Iris pigment epithelial cell (primary cell): ENCODE measurements around the gene LRWD1.

ENCODE experiments used
- DNase-seq: peaks from one replicate; pipeline ENCODE4 v3.0.0-alpha.2; 2011; ENCODE audit warnings: low read depth

LRWD1 gene

GRCh38 chr7:102464577-102465280 is at the start of gene LRWD1, which contains the start of gene ALKBH4:
TSS of gene LRWD1 (plus strand) at chr7:102464984. CDS start at chr7:102465081, 97 bp downstream.
TSS of gene ALKBH4 (minus strand) at chr7:102464863. CDS start at chr7:102464836, 27 bp downstream.
- peak; percentile 80 for DNase-seq

GRCh38 chr7:102415685-102416225 is 49.0 kb upstream of the LRWD1 start:
- no peak for DNase-seq

GRCh38 chr7:102416406-102416805 is 48.4 kb upstream of the LRWD1 start:
- no peak for DNase-seq

GRCh38 chr7:102417105-102417504 is 47.7 kb upstream of the LRWD1 start:
- no peak for DNase-seq

- DNase-seq: no peak
These were observed 46.2 kb upstream of the LRWD1 start for GRCh38 chr7:102418592-102418991.

- no peak for DNase-seq
These were observed 43.0 kb upstream of the LRWD1 start for GRCh38 chr7:102421706-102422240.

- no peak for DNase-seq
These were observed 40.6 kb upstream of the LRWD1 start for GRCh38 chr7:102424129-102424551.

- DNase-seq: no peak
These were observed 40.0 kb upstream of the LRWD1 start for GRCh38 chr7:102424787-102425218.

GRCh38 chr7:102425639-102426267 is 39.0 kb upstream of the LRWD1 start:
- no peak for DNase-seq

- DNase-seq: no peak
These were observed 38.3 kb upstream of the LRWD1 start for GRCh38 chr7:102426268-102427018.

GRCh38 chr7:102427019-102427405 is 37.8 kb upstream of the LRWD1 start:
- DNase-seq: no peak

GRCh38 chr7:102429141-102429899 is 35.5 kb upstream of the LRWD1 start:
- no peak for DNase-seq

GRCh38 chr7:102431617-102432298 is 33.0 kb upstream of the LRWD1 start:
- DNase-seq: no peak

- no peak for DNase-seq
These were observed 32.2 kb upstream of the LRWD1 start for GRCh38 chr7:102432442-102433218.

GRCh38 chr7:102433219-102434038 is 31.4 kb upstream of the LRWD1 start, which contains the start of gene ORAI2:
TSS of gene ORAI2 (plus strand) at chr7:102433575. CDS start at chr7:102438957, 5,382 bp downstream.
- peak; percentile 58 for DNase-seq

- DNase-seq: peak; percentile 55
These were observed 30.7 kb upstream of the LRWD1 start for GRCh38 chr7:102434039-102434486.

GRCh38 chr7:102436118-102436517 is 28.7 kb upstream of the LRWD1 start:
- no peak for DNase-seq

- peak; percentile 75 for DNase-seq
These were observed 24.6 kb upstream of the LRWD1 start for GRCh38 chr7:102439963-102440795.
